Thoracic aorta (tissue), 2 donors: ENCODE data around the gene WSCD1. TPM values are rescaled to one million over a fixed set of nuclear protein-coding genes. Genes with fewer than 3 reads are reported as not detected.

ENCODE experiments used
- ATAC-seq: fragments of 150-250 bp; one replicate; pipeline ENCODE4 v1.8.0; 2017; ENCODE audit warnings: low read depth; ENCODE audit not compliant: insufficient number of reproducible peaks, low FRiP score
- DNase-seq: peaks from one replicate; pipeline ENCODE4 v3.0.0-alpha.2; 2020; ENCODE audit warnings: low spot score
- H3K27ac ChIP-seq, 2 donors: fragments of 200-600 bp; sonication (generic); 1 replicate in 1 of 2; 2 replicates in 1 of 2; pipeline ENCODE4 v1.5.1; 2016; ENCODE audit warnings: mild to moderate bottlenecking in 2 of 2, moderate library complexity in 2 of 2
- H3K27me3 ChIP-seq: fragments of 200-600 bp; sonication (generic); replicated peaks from 2 replicates; pipeline ENCODE4 v1.6.0; 2016; ENCODE audit warnings: mild to moderate bottlenecking; ENCODE audit not compliant: insufficient read depth
- H3K36me3 ChIP-seq: fragments of 200-600 bp; sonication (generic); one replicate; pipeline ENCODE4 v1.5.1; 2016
- H3K4me1 ChIP-seq, 2 donors: fragments of 200-600 bp; sonication (generic); 1 replicate in 1 of 2; 2 replicates in 1 of 2; pipeline versions ENCODE4 v1.5.1 to v1.6.0; 2016; ENCODE audit warnings: low read depth in 2 of 2, mild to moderate bottlenecking in 1 of 2; ENCODE audit not compliant: control insufficient read depth in 1 of 2
- H3K4me3 ChIP-seq: fragments of 200-600 bp; sonication (generic); 2 replicates; pipeline ENCODE4 v1.5.1; 2016; ENCODE audit warnings: mild to moderate bottlenecking
- H3K9me3 ChIP-seq: fragments of 200-600 bp; sonication (generic); 2 replicates; pipeline ENCODE4 v1.5.1; 2016
- total RNA-seq, 2 donors: library from RNA; depleted of rRNA; stranded (reverse); fragments of >200 nt; gene quantifications; one replicate each; pipeline versions ENCODE4 v1.1.0 to v1.2.3, GENCODE V29; 2016
- TF ChIP-seq, protein P1 (sequence below): fragments of 200-600 bp; sonication (generic); IDR thresholded peaks from one replicate; pipeline ENCODE4 v1.5.1; 2019; ENCODE audit warnings: antibody characterized with exemption

WSCD1 gene
- total RNA-seq, 2 donors from 2014 or later = 6.0 to 29.0 TPM

DNA sequence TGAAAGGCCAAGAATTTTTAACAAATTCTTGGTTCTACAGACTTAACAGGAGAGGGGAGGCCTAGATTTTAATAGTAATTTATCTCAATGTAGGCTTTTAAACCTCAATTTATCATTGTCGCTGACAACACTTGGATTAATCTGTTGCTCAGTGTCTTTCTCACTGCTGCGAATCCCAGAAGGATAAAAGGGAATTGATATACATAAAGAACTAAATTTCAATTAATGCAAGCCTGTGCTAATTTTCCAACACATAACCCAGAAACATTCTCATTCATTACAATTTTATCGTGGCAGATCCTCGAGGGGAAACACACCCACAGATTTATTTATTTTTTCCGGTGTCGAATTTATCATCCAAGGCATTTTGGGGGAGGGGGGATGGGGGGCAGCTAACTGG, 98.1 kb downstream of the WSCD1 start:
- ATAC-seq = no peak
- H3K27me3 ChIP-seq = no peaks in the 10 kb centered on the region
- TF ChIP-seq, protein P1, sequence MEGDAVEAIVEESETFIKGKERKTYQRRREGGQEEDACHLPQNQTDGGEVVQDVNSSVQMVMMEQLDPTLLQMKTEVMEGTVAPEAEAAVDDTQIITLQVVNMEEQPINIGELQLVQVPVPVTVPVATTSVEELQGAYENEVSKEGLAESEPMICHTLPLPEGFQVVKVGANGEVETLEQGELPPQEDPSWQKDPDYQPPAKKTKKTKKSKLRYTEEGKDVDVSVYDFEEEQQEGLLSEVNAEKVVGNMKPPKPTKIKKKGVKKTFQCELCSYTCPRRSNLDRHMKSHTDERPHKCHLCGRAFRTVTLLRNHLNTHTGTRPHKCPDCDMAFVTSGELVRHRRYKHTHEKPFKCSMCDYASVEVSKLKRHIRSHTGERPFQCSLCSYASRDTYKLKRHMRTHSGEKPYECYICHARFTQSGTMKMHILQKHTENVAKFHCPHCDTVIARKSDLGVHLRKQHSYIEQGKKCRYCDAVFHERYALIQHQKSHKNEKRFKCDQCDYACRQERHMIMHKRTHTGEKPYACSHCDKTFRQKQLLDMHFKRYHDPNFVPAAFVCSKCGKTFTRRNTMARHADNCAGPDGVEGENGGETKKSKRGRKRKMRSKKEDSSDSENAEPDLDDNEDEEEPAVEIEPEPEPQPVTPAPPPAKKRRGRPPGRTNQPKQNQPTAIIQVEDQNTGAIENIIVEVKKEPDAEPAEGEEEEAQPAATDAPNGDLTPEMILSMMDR = no peak

DNA sequence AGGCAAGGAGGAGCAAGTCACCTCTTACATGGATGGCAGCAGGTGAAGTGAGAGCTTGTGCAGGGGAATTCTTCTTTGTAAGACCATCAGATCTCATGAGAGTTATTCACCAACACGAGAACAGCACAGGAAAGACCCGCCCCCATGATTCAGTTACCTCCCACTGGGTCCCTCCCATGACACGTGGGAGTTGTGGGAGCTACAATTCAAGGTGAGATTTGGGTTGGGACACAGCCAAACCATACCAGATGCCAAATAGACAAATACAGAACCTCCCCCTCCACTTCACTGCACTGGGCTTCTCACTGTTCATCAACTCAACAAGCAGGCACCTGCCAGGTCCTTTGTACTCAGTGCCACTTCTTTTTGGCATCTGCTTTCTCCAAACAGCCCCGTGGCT, 100.2 kb downstream of the WSCD1 start:
- no peaks in the 10 kb centered on the region for H3K36me3 ChIP-seq
- no peaks in the 10 kb centered on the region for H3K27me3 ChIP-seq
- no peaks in the 10 kb centered on the region for H3K9me3 ChIP-seq
- H3K4me3 ChIP-seq = no peak overlapping the region
- DNase-seq = no peak
- H3K27ac ChIP-seq = no peak overlapping the region
- no peaks in the 10 kb centered on the region for H3K4me1 ChIP-seq
- no peak for ATAC-seq
- TF ChIP-seq, protein P1 = no peak

More for the DNA sequence above, 98.1 kb downstream of the WSCD1 start:
- Histone ChIP-seq H3K36me3 (no peaks in the 10 kb centered on the region), H3K27ac (no peak overlapping the region), H3K4me1 (no peaks in the 10 kb centered on the region), H3K9me3 (no peaks in the 10 kb centered on the region), H3K4me3 (no peak overlapping the region)
- no peak for DNase-seq

- no peak for ATAC-seq
Observed at GRCh38 chr17:6172642-6173330, 102.6 kb downstream of the WSCD1 start.

DNA sequence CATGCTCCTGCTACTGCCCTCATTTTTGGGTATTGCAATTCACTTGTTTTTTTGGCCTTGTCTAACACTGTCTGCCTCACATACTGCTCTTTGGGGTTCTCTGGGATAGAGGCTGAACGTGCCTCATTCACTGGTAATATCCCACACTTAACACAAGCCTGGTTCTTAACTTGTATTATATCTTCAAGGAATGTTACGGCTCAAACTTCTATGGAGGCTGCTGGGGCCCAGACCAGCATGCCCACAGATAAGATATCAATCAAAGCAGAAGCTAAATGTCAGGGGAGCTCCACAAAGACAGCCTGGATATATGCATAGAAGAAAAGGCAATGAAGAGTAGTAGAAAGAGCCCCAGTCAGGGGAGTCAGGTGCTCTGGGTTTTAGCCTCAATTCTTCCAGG, 103.5 kb downstream of the WSCD1 start:
- Histone ChIP-seq H3K36me3 (no peaks in the 10 kb centered on the region), H3K27ac (no peak overlapping the region), H3K4me3 (no peak overlapping the region), H3K27me3 (no peaks in the 10 kb centered on the region), H3K4me1 (no peaks in the 10 kb centered on the region), H3K9me3 (no peaks in the 10 kb centered on the region)
- ATAC-seq (no peak), DNase-seq (no peak)
- TF ChIP-seq, protein P1 = no peak

More at GRCh38 chr17:6172642-6173330, 102.6 kb downstream of the WSCD1 start:
- TF ChIP-seq, protein P1 = no peak
- H3K36me3 ChIP-seq = no peaks in the 10 kb centered on the region
- H3K27ac ChIP-seq = no peak overlapping the region
- H3K4me1 ChIP-seq = no peaks in the 10 kb centered on the region
- no peak for DNase-seq
- no peaks in the 10 kb centered on the region for H3K27me3 ChIP-seq
- H3K9me3 ChIP-seq = no peaks in the 10 kb centered on the region
- H3K4me3 ChIP-seq = no peak overlapping the region
